Gastrocnemius medialis (tissue), 4 donors: ENCODE measurements around the gene CHRNA9. TPM values are rescaled to one million over a fixed set of nuclear protein-coding genes. Genes with fewer than 3 reads are reported as not detected.

Experiments used
- ATAC-seq, 2 donors: fragments of 150-250 bp; one replicate each; pipeline ENCODE4 v1.9.1; 2016
- DNase-seq, 2 donors: peaks; one replicate each; pipeline ENCODE4 v3.0.0-alpha.2; 2019
- H3K27ac ChIP-seq, 4 donors: fragments of 200-600 bp; sonication (generic); 1 replicate in 1 of 4; 2 replicates in 3 of 4; pipeline ENCODE4 v1.5.1; 2016 to 2018; ENCODE audit warnings: mild to moderate bottlenecking in 2 of 4, moderate library complexity in 1 of 4
- H3K27me3 ChIP-seq, 3 donors: fragments of 200-600 bp; sonication (generic) in 2 of 3; 1 replicate in 1 of 3; 2 replicates in 2 of 3; pipeline versions ENCODE4 v1.5.1 to v1.6.0; 2016 to 2019; ENCODE audit warnings: mild to moderate bottlenecking in 1 of 3, moderate library complexity in 1 of 3
- H3K36me3 ChIP-seq, 2 donors: fragments of 200-600 bp; sonication (generic) in 1 of 2; one replicate each; pipeline ENCODE4 v1.5.1; 2017 to 2018
- H3K4me1 ChIP-seq, 2 donors: fragments of 200-600 bp; sonication (generic) in 1 of 2; one replicate each; pipeline ENCODE4 v1.5.1; 2016 to 2017; ENCODE audit warnings: mild to moderate bottlenecking in 2 of 2
- H3K4me3 ChIP-seq, 4 donors: fragments of 200-600 bp; sonication (generic) in 3 of 4; 1 replicate in 1 of 4; 2 replicates in 3 of 4; pipeline ENCODE4 v1.5.1; 2016 to 2019; ENCODE audit warnings: mild to moderate bottlenecking in 2 of 4
- H3K9me3 ChIP-seq, 3 donors: fragments of 200-600 bp; sonication (generic) in 2 of 3; 1 replicate in 1 of 3; 2 replicates in 2 of 3; pipeline ENCODE4 v1.5.1; 2016 to 2019
- POLR2A ChIP-seq, 2 donors: fragments of 450-650 bp; IDR thresholded peaks; one replicate each; pipeline ENCODE4 v1.6.1; 2017; ENCODE audit warnings: antibody characterized with exemption in 2 of 2, mild to moderate bottlenecking in 2 of 2, moderate library complexity in 2 of 2
- in situ Hi-C, 4 donors: fragments of 200-750 bp; cut with MboI; loops; one replicate each; pipeline versions ENCODE4 v1.15.0 to v1.8.0; 2017; ENCODE audit warnings: low sequenced_read_pairs in 4 of 4
- intact Hi-C: fragments of 100-400 bp; cut with DNase I; formaldehyde crosslinking; loops from one replicate; pipeline ENCODE4 v1.15.1; 2023; ENCODE audit warnings: low total_unique reads
- total RNA-seq, 4 donors: library from RNA; depleted of rRNA; stranded (reverse); fragments of >200 nt; gene quantifications; one replicate each; pipeline versions ENCODE4 v1.1.0 to v1.2.3, GENCODE V29; 2016
- TF ChIP-seq, protein P1 (sequence below), 5 experiments: fragments of 450-650 bp in 3 of 5; fragments of 200-600 bp in 2 of 5; sonication (generic) in 2 of 5; IDR thresholded peaks in 4 of 5; conservative IDR thresholded peaks in 1 of 5; 1 replicate in 4 of 5; 2 replicates in 1 of 5; pipeline ENCODE4 v1.5.1; 2016 to 2019; ENCODE audit warnings: antibody characterized with exemption in 5 of 5, mild to moderate bottlenecking in 3 of 5, moderate library complexity in 3 of 5

CHRNA9 gene
- total RNA-seq, 4 donors from 2014 or later: not detected

DNA sequence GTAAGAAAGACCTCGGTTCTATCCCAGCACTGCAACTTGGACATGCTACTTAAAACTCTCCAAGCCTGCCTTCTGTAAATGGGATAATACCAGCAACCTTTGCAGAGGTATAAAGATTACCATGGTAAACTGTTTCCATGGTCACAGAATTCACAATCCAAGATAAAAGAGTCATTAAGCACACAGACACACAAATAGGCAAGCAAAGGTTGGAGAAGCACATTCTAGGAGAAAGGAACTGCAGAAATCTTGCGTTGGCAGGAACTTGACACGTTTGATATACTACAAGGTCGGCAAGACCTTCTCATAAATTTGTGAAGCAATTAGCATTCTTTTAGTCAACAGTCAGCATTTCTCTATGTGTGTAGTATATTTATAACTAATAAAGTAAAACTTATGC lies 12.3 kb upstream of the CHRNA9 start:
- intact Hi-C loops: no loop called here

DNA sequence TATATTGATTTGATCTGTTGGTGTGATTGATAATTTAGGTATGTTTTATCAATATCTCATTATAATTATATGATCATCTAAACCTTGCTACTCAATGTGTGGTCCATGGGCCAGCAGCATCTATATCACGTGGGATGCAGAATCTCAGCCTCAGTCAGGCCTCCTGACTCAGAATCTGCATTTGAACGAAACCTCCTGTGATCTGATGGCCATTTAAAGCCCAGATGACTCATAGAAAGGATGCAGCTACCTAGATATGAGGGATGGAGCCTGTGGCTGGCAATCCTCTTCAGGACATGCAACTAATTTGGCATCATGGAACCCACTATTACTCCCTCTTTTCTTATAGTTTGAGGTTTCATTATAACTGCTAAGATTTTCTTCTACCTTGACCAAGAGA lies 11.3 kb upstream of the CHRNA9 start:
- Histone ChIP-seq H3K9me3 (no peaks in the 10 kb centered on the region), H3K4me1 (no peaks in the 10 kb centered on the region), H3K27ac (no peak overlapping the region), H3K27me3 (no peaks in the 10 kb centered on the region), H3K36me3 (no peaks in the 10 kb centered on the region), H3K4me3 (no peak overlapping the region)
- DNase-seq: no peak
- no peak for TF ChIP-seq POLR2A (IDR thresholded peaks at IDR 0.05)
- TF ChIP-seq, protein P1, sequence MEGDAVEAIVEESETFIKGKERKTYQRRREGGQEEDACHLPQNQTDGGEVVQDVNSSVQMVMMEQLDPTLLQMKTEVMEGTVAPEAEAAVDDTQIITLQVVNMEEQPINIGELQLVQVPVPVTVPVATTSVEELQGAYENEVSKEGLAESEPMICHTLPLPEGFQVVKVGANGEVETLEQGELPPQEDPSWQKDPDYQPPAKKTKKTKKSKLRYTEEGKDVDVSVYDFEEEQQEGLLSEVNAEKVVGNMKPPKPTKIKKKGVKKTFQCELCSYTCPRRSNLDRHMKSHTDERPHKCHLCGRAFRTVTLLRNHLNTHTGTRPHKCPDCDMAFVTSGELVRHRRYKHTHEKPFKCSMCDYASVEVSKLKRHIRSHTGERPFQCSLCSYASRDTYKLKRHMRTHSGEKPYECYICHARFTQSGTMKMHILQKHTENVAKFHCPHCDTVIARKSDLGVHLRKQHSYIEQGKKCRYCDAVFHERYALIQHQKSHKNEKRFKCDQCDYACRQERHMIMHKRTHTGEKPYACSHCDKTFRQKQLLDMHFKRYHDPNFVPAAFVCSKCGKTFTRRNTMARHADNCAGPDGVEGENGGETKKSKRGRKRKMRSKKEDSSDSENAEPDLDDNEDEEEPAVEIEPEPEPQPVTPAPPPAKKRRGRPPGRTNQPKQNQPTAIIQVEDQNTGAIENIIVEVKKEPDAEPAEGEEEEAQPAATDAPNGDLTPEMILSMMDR (IDR thresholded peaks at IDR 0.05 in 4 of 5, conservative IDR thresholded peaks at IDR 0.05 in 1 of 5): no peak
- intact Hi-C loops (no loop called here), in situ Hi-C loops (loop anchor here in 2 of 4 donors (25.0 kb wide), 2 partner anchors 262 to 862 kb away; partner anchors contain the start of genes LIAS (in 1 of the 2), N4BP2 (in 1 of the 2) and RPL9 (in 1 of the 2))
- ATAC-seq: no peak

More for the DNA sequence above, 12.3 kb upstream of the CHRNA9 start:
- Histone ChIP-seq H3K4me1 (no peaks in the 10 kb centered on the region), H3K9me3 (no peaks in the 10 kb centered on the region), H3K36me3 (no peaks in the 10 kb centered on the region), H3K4me3 (no peak overlapping the region), H3K27me3 (no peaks in the 10 kb centered on the region), H3K27ac (no peak overlapping the region)
- in situ Hi-C loops: loop anchor here in 2 of 4 donors (25.0 kb wide), 2 partner anchors 261 to 861 kb away; partner anchors contain the start of genes LIAS (in 1 of the 2), N4BP2 (in 1 of the 2) and RPL9 (in 1 of the 2)
- ATAC-seq: no peak
- DNase-seq: no peak
- TF ChIP-seq, protein P1 (IDR thresholded peaks at IDR 0.05 in 4 of 5, conservative IDR thresholded peaks at IDR 0.05 in 1 of 5): no peak
- no peak for TF ChIP-seq POLR2A (IDR thresholded peaks at IDR 0.05)

DNA sequence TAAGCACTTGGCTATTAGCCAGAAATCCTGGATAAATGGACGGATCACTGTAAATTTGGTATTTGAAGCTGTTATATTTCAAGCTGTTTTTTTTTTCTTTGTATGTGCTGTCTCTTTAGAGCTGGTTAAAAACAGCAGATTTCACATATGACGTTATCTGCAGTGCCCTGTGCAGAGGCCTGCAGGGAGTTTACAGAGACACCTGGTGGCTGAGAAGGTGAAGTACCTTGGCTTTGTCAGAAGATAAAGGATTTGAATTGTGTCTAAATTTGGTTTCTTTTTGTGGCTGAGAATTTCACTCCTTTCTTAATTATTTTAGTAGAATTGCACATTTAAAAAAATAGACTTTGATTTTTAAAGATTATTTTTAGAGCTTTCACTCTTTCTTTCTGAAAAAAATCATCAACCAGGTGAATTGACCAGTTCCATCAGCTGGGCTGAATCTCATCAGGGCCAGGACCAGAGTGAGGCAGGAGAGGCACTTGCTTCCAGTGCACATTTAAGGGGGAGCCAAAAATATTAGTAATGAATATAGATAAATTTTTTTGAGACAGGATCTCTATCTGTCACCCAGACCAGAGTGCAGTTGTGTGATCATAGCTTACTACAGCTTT lies 9.6 kb upstream of the CHRNA9 start:
- Histone ChIP-seq H3K27ac (no peak overlapping the region), H3K27me3 (no peaks in the 10 kb centered on the region), H3K36me3 (no peaks in the 10 kb centered on the region), H3K9me3 (no peaks in the 10 kb centered on the region), H3K4me3 (no peak overlapping the region), H3K4me1 (no peaks in the 10 kb centered on the region)
- DNase-seq (no peak), ATAC-seq (no peak)
- in situ Hi-C loops (no loop called here), intact Hi-C loops (no loop called here)
- TF ChIP-seq, protein P1 (IDR thresholded peaks at IDR 0.05 in 4 of 5, conservative IDR thresholded peaks at IDR 0.05 in 1 of 5): peak in 3 of 5 experiments; percentile 37 to 64 (median 50)
- no peak for TF ChIP-seq POLR2A (IDR thresholded peaks at IDR 0.05)

DNA sequence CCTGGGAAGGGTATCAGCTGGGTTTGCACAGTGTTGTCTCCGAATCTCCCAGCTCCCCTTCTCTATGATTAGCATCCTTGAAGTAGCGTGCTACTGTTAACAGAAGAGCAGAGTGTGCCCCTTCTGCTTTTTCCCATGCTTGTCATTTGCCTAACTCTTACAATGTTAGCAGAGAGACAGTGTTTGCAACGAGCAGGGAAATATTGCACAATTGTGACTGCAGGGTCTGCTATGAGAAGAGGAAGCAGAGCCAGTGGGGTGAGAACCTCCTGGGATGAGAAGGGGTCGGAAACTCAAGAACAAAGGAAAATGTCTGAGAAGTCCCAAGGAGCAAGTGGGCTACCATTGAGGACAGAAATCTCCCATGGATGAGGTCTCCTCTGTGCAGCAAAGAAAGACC lies 7.8 kb upstream of the CHRNA9 start:
- no peak for ATAC-seq
- in situ Hi-C loops: no loop called here
- no peaks in the 10 kb centered on the region for H3K36me3 ChIP-seq

More for the DNA sequence above, 7.8 kb upstream of the CHRNA9 start:
- Histone ChIP-seq H3K4me1 (no peaks in the 10 kb centered on the region), H3K27ac (no peak overlapping the region), H3K27me3 (no peaks in the 10 kb centered on the region), H3K9me3 (no peaks in the 10 kb centered on the region), H3K4me3 (no peak overlapping the region)
- DNase-seq: no peak
- intact Hi-C loops: no loop called here
- TF ChIP-seq POLR2A (IDR thresholded peaks at IDR 0.05): no peak
- TF ChIP-seq, protein P1 (IDR thresholded peaks at IDR 0.05 in 4 of 5, conservative IDR thresholded peaks at IDR 0.05 in 1 of 5): no peak
